ENCODE results near the gene NCK2.

- TF ChIP-seq EZH2 (optimal IDR thresholded peaks at IDR 0.05; ENCODE audit: low read depth, low read length) (no peak), EZH2phosphoT487 (IDR thresholded peaks at IDR 0.05; ENCODE audit: low read length) (no peak)
- TF ChIP-seq, protein P1, sequence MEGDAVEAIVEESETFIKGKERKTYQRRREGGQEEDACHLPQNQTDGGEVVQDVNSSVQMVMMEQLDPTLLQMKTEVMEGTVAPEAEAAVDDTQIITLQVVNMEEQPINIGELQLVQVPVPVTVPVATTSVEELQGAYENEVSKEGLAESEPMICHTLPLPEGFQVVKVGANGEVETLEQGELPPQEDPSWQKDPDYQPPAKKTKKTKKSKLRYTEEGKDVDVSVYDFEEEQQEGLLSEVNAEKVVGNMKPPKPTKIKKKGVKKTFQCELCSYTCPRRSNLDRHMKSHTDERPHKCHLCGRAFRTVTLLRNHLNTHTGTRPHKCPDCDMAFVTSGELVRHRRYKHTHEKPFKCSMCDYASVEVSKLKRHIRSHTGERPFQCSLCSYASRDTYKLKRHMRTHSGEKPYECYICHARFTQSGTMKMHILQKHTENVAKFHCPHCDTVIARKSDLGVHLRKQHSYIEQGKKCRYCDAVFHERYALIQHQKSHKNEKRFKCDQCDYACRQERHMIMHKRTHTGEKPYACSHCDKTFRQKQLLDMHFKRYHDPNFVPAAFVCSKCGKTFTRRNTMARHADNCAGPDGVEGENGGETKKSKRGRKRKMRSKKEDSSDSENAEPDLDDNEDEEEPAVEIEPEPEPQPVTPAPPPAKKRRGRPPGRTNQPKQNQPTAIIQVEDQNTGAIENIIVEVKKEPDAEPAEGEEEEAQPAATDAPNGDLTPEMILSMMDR (IDR thresholded peaks at IDR 0.05; ENCODE audit: low read length), result no peak
These were observed 131.5 kb downstream of the NCK2 start for GRCh38 chr2:105876191-105876590.

Data from MM.1S (cell line).